Lower leg skin (tissue), 3 donors: ENCODE measurements around the gene MYO7A.

Experiments
- POLR2A ChIP-seq, 2 donors: fragments of 450-650 bp; IDR thresholded peaks; one replicate each; pipeline ENCODE4 v1.6.1; 2016 to 2017; ENCODE audit warnings: antibody characterized with exemption in 2 of 2, mild to moderate bottlenecking in 1 of 2, moderate library complexity in 1 of 2
- TF ChIP-seq, protein P1 (sequence below), 3 donors: fragments of 450-650 bp; IDR thresholded peaks; one replicate each; pipeline ENCODE4 v1.5.1; 2016; ENCODE audit warnings: antibody characterized with exemption in 3 of 3, mild to moderate bottlenecking in 3 of 3, moderate library complexity in 2 of 3

DNA sequence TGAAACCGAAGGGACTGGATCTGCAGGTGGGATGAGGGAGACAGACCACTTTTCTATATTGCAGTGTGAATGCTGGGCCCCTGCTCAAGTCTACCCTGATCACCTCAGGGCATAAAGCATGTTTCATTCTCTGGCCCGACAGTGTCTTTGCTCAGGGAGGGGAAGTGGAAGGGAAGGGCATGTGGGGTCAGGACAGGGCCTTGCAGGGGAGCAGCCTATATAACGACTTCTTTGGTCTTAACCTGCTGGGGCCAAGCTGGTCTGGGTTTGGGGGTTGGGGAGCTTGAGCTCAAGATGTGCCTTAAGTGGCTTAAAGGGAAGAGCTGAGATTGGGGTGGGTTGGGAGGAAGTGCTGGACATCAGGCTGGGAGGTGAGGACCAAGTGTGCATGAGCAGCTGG, 87.1 kb downstream of the MYO7A start:
- TF ChIP-seq, protein P1, sequence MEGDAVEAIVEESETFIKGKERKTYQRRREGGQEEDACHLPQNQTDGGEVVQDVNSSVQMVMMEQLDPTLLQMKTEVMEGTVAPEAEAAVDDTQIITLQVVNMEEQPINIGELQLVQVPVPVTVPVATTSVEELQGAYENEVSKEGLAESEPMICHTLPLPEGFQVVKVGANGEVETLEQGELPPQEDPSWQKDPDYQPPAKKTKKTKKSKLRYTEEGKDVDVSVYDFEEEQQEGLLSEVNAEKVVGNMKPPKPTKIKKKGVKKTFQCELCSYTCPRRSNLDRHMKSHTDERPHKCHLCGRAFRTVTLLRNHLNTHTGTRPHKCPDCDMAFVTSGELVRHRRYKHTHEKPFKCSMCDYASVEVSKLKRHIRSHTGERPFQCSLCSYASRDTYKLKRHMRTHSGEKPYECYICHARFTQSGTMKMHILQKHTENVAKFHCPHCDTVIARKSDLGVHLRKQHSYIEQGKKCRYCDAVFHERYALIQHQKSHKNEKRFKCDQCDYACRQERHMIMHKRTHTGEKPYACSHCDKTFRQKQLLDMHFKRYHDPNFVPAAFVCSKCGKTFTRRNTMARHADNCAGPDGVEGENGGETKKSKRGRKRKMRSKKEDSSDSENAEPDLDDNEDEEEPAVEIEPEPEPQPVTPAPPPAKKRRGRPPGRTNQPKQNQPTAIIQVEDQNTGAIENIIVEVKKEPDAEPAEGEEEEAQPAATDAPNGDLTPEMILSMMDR (IDR thresholded peaks at IDR 0.05), result no peak
- no peak for TF ChIP-seq POLR2A (IDR thresholded peaks at IDR 0.05)
